HG03139 (cell line): ENCODE data around the gene NUTM2B.
"Not testable (repeated sequence)": the region's sequence is repeated elsewhere in the genome, so short reads cannot be mapped to it uniquely, and the experiment has no call there.

Source experiments
- ATAC-seq: cut with Tn5 transposase; IDR thresholded peaks from one replicate; pipeline ENCODE4 v1.9.1; 2021; ENCODE audit not compliant: unreplicated experiment

Gene NUTM2B

GRCh38 chr10:79702927-79703326 is at the start of gene NUTM2B:
Gene NUTM2B, plus strand, starts transcription at chr10:79703227. Its CDS starts 383 bp downstream, at chr10:79703610.
- not testable (repeated sequence) for ATAC-seq

- not testable (repeated sequence) for ATAC-seq
Measured at GRCh38 chr10:79663287-79663686, 39.7 kb upstream of the NUTM2B start.

GRCh38 chr10:79664686-79665085 is 38.3 kb upstream of the NUTM2B start:
- ATAC-seq: not testable (repeated sequence)

- not testable (repeated sequence) for ATAC-seq
Measured at GRCh38 chr10:79669248-79669788, 33.7 kb upstream of the NUTM2B start.

GRCh38 chr10:79674878-79675277 is 28.1 kb upstream of the NUTM2B start:
- not testable (repeated sequence) for ATAC-seq

- ATAC-seq: not testable (repeated sequence)
Measured at GRCh38 chr10:79683026-79683883, 19.8 kb upstream of the NUTM2B start.

GRCh38 chr10:79683884-79684720 is 18.9 kb upstream of the NUTM2B start:
- ATAC-seq: not testable (repeated sequence)

GRCh38 chr10:79685044-79685685 is 17.9 kb upstream of the NUTM2B start:
- ATAC-seq: peak; percentile 97

GRCh38 chr10:79686595-79686994 is 16.4 kb upstream of the NUTM2B start:
- not testable (repeated sequence) for ATAC-seq

GRCh38 chr10:79687406-79688150 is 15.4 kb upstream of the NUTM2B start:
- not testable (repeated sequence) for ATAC-seq

- not testable (repeated sequence) for ATAC-seq
Measured at GRCh38 chr10:79688798-79689197, 14.2 kb upstream of the NUTM2B start.

- ATAC-seq: not testable (repeated sequence)
Measured at GRCh38 chr10:79696596-79696995, 6.4 kb upstream of the NUTM2B start.

GRCh38 chr10:79697141-79697540 is 5.9 kb upstream of the NUTM2B start:
- not testable (repeated sequence) for ATAC-seq

GRCh38 chr10:79700381-79700944 is 2.6 kb upstream of the NUTM2B start:
- not testable (repeated sequence) for ATAC-seq

GRCh38 chr10:79707017-79707416 is 4.0 kb downstream of the NUTM2B start:
- ATAC-seq: not testable (repeated sequence)

- not testable (repeated sequence) for ATAC-seq
Measured at GRCh38 chr10:79714976-79715375, 11.9 kb downstream of the NUTM2B start.

GRCh38 chr10:79716917-79717579 is 14.0 kb downstream of the NUTM2B start:
- not testable (repeated sequence) for ATAC-seq

GRCh38 chr10:79720000-79720399 is 17.0 kb downstream of the NUTM2B start:
- ATAC-seq: not testable (repeated sequence)

- not testable (repeated sequence) for ATAC-seq
Measured at GRCh38 chr10:79726620-79727019, 23.6 kb downstream of the NUTM2B start.
